ENCODE data around the gene TMEM192. TPM values are rescaled to one million over a fixed set of nuclear protein-coding genes. Genes with fewer than 3 reads are reported as not detected.
"Not testable (repeated sequence)": the region's sequence is repeated elsewhere in the genome, so short reads cannot be mapped to it uniquely, and the experiment has no call there.

TMEM192 gene
- total RNA-seq, 1 experiment from 2014 or later: 21.1 TPM

GRCh38 chr4:165095291-165095690, 17.4 kb downstream of the TMEM192 start:
- intact Hi-C loops (cut with micrococcal nuclease; ENCODE audit: unreplicated experiment): loop anchor here (5.0 kb wide), 1 partner anchor 318 kb away; no protein-coding TSS in a partner anchor
- Mint-ChIP-seq H3K4me1 (ENCODE audit: low read depth, unreplicated experiment) (no peaks in the 10 kb centered on the region), H3K27ac (ENCODE audit: unreplicated experiment) (no peak overlapping the region), H3K9me3 (ENCODE audit: low read depth, unreplicated experiment) (no peaks in the 10 kb centered on the region), H3K4me3 (ENCODE audit: low read depth, unreplicated experiment) (no peak overlapping the region), H3K27me3 (ENCODE audit: unreplicated experiment) (no peaks in the 10 kb centered on the region), H3K36me3 (ENCODE audit: insufficient read depth, unreplicated experiment) (peaks cover 6% of the 10 kb centered on the region)
- no peak for DNase-seq
- BruUV-seq (replicated peaks): no TSS peak
- CTCF ChIA-PET: no interaction called here
- no peak for TF ChIP-seq CTCF (IDR thresholded peaks at IDR 0.05; ENCODE audit: unreplicated experiment)

- intact Hi-C loops (cut with micrococcal nuclease; ENCODE audit: unreplicated experiment): loop anchor here (5.0 kb wide), 1 partner anchor 318 kb away; no protein-coding TSS in a partner anchor
- CTCF ChIA-PET: no interaction called here
- no peaks in the 10 kb centered on the region for H3K9me3 Mint-ChIP-seq (ENCODE audit: low read depth, unreplicated experiment)
- H3K4me1 Mint-ChIP-seq (ENCODE audit: low read depth, unreplicated experiment): no peaks in the 10 kb centered on the region
- no peak overlapping the region for H3K4me3 Mint-ChIP-seq (ENCODE audit: low read depth, unreplicated experiment)
- BruUV-seq (replicated peaks): no TSS peak
- H3K36me3 Mint-ChIP-seq (ENCODE audit: insufficient read depth, unreplicated experiment): peaks cover 6% of the 10 kb centered on the region
- H3K27ac Mint-ChIP-seq (ENCODE audit: unreplicated experiment): no peak overlapping the region
- no peak for TF ChIP-seq CTCF (IDR thresholded peaks at IDR 0.05; ENCODE audit: unreplicated experiment)
- H3K27me3 Mint-ChIP-seq (ENCODE audit: unreplicated experiment): no peaks in the 10 kb centered on the region
- no peak for DNase-seq
Observed at GRCh38 chr4:165094873-165095272, 17.8 kb downstream of the TMEM192 start.

- H3K27ac Mint-ChIP-seq (ENCODE audit: unreplicated experiment); H3K9me3 Mint-ChIP-seq (ENCODE audit: low read depth, unreplicated experiment); H3K4me1 Mint-ChIP-seq (ENCODE audit: low read depth, unreplicated experiment); intact Hi-C loops (cut with micrococcal nuclease; ENCODE audit: unreplicated experiment); H3K36me3 Mint-ChIP-seq (ENCODE audit: insufficient read depth, unreplicated experiment); DNase-seq; H3K27me3 Mint-ChIP-seq (ENCODE audit: unreplicated experiment); BruUV-seq (replicated peaks); H3K4me3 Mint-ChIP-seq (ENCODE audit: low read depth, unreplicated experiment): not testable (repeated sequence)
- CTCF ChIA-PET: interaction anchor here (0.7 kb wide), 1 partner anchor 332 kb away, joined by 3 read pairs; no protein-coding TSS in a partner anchor
Observed at GRCh38 chr4:165092187-165092586, 20.5 kb downstream of the TMEM192 start.

GRCh38 chr4:165088366-165088765, 24.3 kb downstream of the TMEM192 start:
- H3K27ac Mint-ChIP-seq (ENCODE audit: unreplicated experiment): no peak overlapping the region
- DNase-seq: no peak
- no peaks in the 10 kb centered on the region for H3K4me1 Mint-ChIP-seq (ENCODE audit: low read depth, unreplicated experiment)
- peaks cover 9% of the 10 kb centered on the region for H3K36me3 Mint-ChIP-seq (ENCODE audit: insufficient read depth, unreplicated experiment)
- no TSS peak for BruUV-seq (replicated peaks)
- no peaks in the 10 kb centered on the region for H3K9me3 Mint-ChIP-seq (ENCODE audit: low read depth, unreplicated experiment)
- no peak overlapping the region for H3K4me3 Mint-ChIP-seq (ENCODE audit: low read depth, unreplicated experiment)
- intact Hi-C loops (cut with micrococcal nuclease; ENCODE audit: unreplicated experiment): no loop called here
- no peaks in the 10 kb centered on the region for H3K27me3 Mint-ChIP-seq (ENCODE audit: unreplicated experiment)
- no peak for TF ChIP-seq CTCF (IDR thresholded peaks at IDR 0.05; ENCODE audit: unreplicated experiment)
- CTCF ChIA-PET: interaction anchor here (0.6 kb wide), 1 partner anchor 40 kb away, joined by 5 read pairs; no protein-coding TSS in a partner anchor

DNA sequence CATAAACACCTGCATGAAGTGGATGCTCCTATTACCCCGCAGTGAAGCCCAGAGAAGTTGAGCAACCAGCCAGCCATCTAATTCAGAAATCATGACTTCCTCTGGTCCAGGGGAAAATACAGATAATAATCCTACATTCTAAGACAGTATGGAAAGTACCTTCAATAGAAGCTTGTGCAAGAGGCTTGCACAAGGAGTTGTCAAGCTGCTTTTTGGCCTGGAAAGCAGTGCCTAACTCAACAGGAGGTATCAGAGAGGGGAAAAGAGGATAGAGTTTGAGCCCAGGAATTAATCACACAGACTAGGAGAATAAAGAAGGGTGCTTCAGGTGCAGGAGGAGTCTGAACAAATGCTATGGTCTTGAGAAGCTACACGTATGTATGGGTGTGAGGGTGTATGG, 26.7 kb downstream of the TMEM192 start:
- no peaks in the 10 kb centered on the region for H3K9me3 Mint-ChIP-seq (ENCODE audit: low read depth, unreplicated experiment)

GRCh38 chr4:165084787-165085186, 27.9 kb downstream of the TMEM192 start:
- H3K36me3 Mint-ChIP-seq (ENCODE audit: insufficient read depth, unreplicated experiment); BruUV-seq (replicated peaks); DNase-seq; H3K27me3 Mint-ChIP-seq (ENCODE audit: unreplicated experiment); H3K4me3 Mint-ChIP-seq (ENCODE audit: low read depth, unreplicated experiment); H3K27ac Mint-ChIP-seq (ENCODE audit: unreplicated experiment); H3K4me1 Mint-ChIP-seq (ENCODE audit: low read depth, unreplicated experiment); intact Hi-C loops (cut with micrococcal nuclease; ENCODE audit: unreplicated experiment); H3K9me3 Mint-ChIP-seq (ENCODE audit: low read depth, unreplicated experiment); CTCF ChIA-PET: not testable (repeated sequence)

More for the DNA sequence above, 26.7 kb downstream of the TMEM192 start:
- Mint-ChIP-seq H3K27me3 (ENCODE audit: unreplicated experiment) (no peaks in the 10 kb centered on the region), H3K4me3 (ENCODE audit: low read depth, unreplicated experiment) (no peak overlapping the region), H3K4me1 (ENCODE audit: low read depth, unreplicated experiment) (no peaks in the 10 kb centered on the region), H3K36me3 (ENCODE audit: insufficient read depth, unreplicated experiment) (peaks cover 9% of the 10 kb centered on the region), H3K27ac (ENCODE audit: unreplicated experiment) (no peak overlapping the region)
- intact Hi-C loops (cut with micrococcal nuclease; ENCODE audit: unreplicated experiment): no loop called here
- DNase-seq: no peak
- CTCF ChIA-PET: no interaction called here
- BruUV-seq (replicated peaks): no TSS peak
- no peak for TF ChIP-seq CTCF (IDR thresholded peaks at IDR 0.05; ENCODE audit: unreplicated experiment)

All from Calu3 (cell line).